GM18505 (cell line): ENCODE results near the gene CCNK.

Experiments used
- ATAC-seq: cut with Tn5 transposase; IDR thresholded peaks from one replicate; pipeline ENCODE4 v1.9.1; 2021; ENCODE audit not compliant: unreplicated experiment
- POLR2A ChIP-seq: IDR thresholded peaks from 4 replicates; pipeline ENCODE4 v1.6.1; 2011; ENCODE audit warnings: borderline replicate concordance; ENCODE audit not compliant: insufficient read depth, insufficient read length; ENCODE audit errors: extremely low read depth

Gene CCNK

DNA sequence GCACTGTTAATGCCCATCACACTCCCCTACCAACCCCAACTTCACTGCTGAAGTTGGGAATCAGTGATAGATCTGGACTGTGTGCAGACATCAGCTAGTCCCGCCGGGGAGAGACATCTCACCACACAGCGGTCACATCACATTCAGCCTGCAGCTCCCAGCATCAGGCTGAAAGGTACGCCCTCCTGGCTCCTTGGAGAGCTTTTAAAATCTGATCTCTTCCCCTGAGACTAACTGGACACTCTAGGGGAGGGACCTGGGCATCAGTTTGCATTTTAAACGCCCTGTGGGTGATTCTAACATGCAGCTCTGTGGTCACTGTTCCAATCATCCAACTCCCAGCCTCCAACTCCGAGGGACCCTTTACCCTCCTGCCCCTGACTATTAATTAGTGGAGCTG, 64.4 kb downstream of the CCNK start:
- ATAC-seq: no peak

DNA sequence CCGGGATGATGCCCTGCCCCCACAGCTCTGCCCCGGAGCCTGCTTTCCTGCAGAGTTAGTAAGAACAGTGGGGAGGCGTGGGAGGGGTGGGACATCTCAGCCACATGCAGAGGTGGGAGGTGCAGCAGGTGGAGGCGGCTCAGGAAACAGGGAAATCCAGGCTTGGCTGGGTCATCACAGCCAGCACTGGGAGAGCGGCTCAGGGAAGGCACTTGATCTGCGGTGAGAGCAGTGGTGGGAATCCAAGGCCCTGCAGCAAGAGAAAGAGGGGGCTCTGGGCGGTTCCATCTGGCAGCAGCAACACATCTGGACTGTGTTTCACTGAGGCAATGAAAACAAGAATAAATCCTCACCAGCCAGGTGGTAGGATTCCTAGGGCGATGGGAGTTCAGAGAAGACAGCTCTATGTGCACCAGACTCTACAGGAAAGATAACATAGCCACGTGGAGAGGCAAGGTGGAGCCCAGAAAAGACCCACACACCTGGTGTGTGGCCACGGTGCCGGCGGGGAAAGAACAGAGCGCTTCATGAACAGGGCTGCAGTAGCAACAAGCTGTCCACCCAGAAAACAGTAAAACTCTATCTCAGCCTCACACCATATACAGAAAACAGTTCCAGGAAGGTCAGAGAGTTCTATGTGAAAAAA, 65.1 kb downstream of the CCNK start:
- no peak for TF ChIP-seq POLR2A
- no peak for ATAC-seq

More for the DNA sequence above, 64.4 kb downstream of the CCNK start:
- no peak for TF ChIP-seq POLR2A

DNA sequence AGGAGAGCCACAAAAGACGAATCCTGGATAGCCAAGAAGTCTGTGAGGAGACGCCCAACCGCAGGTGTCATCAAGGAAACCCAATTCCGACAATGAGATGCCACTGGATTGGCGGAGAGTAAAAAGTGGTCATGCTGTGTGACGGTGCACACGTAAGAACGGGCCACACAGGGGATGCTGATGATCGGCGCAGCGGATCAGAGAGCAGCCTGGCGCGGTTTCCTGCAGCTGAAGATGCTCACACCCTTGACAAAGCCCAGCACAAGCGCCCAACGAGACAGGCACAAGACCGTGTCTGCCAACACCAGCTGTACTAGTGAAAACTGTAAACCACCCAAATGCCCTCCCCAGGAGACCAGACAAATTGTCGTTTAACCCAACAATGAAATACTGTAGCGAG, 67.0 kb downstream of the CCNK start:
- no peak for TF ChIP-seq POLR2A
- no peak for ATAC-seq

DNA sequence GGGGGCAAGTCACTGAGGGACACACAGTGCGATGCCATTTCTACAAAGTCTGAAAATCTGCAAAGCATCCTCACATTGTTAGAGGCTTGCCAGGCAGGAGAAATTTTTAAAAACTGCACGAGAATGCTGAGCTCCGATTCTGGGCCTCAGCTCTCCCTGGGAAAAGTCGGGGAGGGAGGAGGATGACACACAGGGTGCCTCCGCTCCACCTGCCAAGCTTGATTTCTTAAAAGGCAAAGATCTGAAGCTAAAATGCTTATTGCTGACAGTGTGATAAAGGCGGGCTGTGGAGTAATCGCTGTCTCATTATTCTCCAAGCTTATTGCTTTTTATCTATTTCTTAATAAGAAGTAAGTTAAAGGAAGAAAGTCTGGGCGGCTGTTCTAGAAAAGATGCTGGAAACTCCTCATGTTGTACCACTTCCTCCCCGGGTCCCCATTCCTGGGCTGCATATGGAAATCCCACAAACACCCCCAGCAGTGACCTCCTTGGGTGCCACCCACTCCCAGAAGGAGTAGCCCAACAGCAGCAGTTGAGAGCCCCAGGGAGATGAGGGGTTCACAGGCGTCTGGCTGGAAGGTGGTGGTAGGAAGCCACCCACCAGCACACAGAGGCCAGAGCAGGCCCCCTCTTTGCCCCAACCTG, 67.8 kb downstream of the CCNK start:
- ATAC-seq: no peak
- no peak for TF ChIP-seq POLR2A

DNA sequence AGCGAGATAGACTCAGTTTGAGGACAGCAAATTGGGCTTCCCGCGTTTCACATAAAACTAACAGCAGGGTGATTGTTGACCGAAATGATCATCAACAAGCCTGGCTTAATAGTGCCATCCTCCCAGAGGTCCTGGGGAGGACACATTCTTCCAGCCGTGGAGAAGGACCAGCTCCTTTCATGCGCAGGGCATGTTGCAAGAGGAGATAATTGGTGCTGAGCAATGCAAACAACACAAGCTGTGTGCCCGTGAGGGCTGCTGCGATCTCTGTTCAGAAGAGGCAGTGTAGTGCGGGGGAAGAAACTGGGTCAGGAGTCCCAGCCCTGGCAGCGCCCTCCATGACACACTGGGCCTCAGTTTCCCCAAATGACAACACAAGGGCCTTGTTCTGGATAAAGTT, 68.5 kb downstream of the CCNK start:
- ATAC-seq: no peak
- TF ChIP-seq POLR2A: no peak

DNA sequence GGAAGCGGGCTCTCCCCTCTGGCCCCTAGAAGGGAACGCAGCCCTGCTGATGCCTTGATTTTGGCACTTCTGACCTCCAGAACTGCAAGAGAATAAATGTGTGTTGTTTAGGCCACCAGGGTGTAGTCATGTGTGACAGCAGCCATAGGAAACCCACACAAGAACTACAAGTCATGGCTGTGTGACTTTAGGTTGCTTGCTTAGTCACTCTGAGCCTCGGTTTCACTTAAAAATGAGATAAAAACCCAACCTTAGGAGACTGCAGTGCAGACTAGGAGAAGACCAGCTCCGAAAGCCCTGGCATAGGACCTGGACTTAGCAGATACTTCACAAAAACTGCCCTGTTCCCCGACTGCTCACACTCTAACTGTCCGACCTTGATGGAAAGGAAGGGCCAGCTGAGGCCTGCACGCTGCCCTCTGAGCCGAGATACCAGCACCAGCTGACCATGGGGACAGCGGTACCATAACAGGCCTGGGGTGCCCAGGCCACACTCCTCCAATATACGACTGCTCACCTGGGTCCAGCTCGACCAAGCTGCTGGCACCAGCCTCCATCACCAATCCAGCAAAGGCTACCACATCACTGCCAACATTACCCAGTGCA, 69.3 kb downstream of the CCNK start:
- ATAC-seq: no peak
- TF ChIP-seq POLR2A: no peak

DNA sequence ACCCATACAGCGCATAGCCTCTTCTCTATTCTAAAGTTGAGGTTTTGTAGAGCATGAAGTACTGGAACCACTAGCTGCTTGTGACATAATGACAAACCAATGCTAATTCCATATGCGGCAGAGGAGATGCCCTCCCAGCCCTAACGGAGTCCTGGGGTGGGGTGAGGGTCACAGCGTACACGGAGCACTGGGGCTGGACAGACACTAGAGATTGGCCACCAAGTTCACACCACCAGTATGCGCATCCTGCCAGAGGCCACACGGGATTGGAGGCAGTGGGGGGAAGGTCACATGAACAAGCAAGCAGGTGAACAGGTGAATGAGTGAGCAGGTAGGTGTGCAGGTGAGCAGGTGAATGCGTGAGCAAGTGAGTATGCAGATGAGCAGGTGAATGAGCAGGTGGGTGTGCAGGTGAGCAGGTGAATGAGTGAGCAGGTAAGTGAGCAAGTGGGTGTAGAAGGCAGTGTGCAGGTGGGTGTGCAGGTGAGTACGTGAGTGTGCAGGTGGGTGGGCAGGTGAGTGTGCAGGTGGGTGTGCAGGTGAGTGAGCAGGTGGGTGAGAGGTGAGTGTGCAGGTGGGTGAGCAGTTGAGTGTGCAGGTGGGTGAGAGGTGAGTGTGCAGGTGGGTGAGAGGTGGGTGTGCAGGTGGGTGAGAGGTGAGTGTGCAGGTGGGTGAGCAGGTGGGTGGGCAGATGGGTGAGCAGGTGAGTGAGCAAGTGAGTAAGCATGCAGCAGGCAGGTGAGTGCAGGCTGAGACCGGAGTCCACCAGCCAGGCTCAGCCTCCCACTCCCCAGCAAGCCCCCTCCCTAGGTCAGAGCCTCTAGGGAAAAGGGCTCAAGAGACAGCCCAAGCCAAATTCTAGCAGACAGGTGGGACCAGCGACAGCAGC, 70.1 kb downstream of the CCNK start:
- TF ChIP-seq POLR2A: no peak
- ATAC-seq: no peak

DNA sequence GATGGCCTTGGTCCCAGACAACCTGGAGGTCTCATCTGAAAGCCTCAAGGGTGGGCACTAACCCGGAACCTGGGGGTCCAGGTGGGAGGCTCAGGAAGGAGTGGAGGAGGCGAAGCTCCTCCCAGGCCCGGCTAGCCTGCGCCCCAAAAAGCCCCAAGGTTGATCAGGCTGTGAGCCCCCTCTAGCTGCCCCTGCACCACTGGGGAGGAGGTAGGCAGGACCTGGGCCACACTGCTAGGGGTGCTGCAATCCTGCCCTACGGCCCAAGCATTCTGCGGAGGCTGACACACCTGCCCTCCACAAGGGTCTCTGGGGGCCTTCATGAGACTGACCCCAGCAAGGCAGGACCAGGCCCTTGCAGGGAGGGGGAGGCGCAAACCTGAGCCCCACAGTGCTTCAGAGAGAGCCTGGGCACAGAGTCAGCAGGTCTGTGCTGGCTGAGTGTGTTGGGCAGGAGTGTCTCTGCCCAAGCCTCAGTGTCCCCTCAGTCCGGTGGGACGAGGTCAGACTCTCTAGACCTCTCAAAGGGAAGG, 70.9 kb downstream of the CCNK start:
- TF ChIP-seq POLR2A: no peak
- ATAC-seq: no peak

DNA sequence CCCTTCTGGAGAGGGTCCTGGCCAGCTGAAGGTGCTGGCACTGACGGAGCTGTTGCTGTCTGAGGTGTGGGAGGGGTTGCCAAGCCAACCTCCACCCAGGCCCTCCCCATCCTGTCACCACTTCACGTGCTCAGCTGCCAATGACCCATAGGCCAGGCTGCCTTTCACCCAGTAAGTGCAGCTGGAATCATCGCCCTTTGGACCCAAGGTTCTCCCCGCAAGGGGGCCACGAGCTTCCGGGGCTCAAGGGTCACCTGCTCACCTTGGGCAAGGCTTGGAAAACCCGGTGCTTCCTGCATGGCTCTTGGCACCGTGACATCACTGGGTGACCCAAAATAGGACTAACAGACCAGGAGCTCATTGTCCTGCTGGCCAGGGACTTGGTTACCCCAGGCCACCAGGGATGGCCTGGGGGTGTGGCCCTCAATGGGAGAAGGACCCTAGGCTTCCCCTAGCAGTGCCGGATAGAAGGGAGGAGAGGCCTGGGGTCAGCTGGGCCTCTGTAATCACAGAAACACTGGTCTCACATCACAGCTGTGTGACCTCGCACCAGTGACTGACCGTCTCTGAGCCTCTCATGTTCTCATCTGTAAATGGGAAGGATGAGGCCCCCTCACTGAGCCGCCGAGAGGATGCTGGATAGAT, 71.5 kb downstream of the CCNK start:
- no peak for ATAC-seq

DNA sequence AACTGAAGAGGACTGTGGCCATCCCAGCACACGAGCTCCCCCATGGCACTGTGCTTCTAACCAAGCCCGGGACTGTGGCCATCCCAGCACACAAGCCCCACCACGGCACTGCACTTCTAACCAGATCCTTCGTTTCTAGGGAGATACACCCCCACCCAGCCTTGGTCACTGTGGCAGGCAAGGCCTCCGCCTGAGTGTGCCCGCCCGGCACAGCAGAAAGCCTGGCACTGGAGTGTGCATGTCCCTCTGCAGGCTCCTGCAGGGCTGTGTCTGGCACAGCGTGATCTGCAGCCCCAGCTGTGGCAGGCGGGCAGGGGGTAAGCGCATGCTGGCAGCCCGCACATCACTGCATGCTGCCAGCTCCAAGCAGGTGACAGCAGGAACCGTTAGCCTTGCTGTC, 73.0 kb downstream of the CCNK start:
- TF ChIP-seq POLR2A: no peak
- no peak for ATAC-seq

More for the DNA sequence above, 71.5 kb downstream of the CCNK start:
- TF ChIP-seq POLR2A: no peak

DNA sequence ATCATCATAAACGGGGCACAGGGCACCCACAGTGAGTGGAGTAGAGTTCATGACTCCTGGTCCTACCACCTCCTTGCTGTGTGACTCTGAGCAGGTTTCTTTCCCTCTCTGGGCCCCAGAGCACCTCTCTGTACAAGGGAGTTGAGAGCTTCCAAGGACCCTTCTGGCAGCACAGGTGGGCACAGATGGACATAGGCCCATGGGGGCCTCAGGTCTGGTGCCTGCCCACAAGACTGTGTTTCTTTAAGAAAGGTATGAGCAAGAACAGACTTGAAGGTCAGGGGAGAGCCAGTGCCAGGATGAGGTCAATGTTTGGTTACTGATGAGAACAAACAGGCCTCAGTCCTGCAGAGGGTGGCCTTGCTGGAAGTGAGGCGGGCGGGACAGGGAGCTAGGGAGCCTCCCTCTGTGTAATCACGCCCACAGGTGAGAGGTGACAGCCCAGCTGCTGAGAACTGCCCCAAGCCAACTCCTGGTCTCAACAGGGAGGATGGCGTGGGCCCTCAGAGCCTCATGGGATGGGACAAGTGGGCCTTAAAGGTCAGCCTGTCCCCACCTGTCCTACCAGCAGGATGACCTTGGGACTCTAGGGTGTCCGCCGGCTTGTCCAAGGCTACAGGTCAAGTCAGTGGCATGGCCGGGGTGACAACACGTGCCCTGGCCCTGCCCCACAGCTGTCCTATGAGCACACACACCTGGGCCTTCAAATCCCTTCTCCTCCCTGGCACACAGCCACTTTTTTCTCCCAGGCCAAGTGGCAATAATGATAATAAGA, 73.7 kb downstream of the CCNK start:
- no peak for ATAC-seq
- TF ChIP-seq POLR2A: no peak

DNA sequence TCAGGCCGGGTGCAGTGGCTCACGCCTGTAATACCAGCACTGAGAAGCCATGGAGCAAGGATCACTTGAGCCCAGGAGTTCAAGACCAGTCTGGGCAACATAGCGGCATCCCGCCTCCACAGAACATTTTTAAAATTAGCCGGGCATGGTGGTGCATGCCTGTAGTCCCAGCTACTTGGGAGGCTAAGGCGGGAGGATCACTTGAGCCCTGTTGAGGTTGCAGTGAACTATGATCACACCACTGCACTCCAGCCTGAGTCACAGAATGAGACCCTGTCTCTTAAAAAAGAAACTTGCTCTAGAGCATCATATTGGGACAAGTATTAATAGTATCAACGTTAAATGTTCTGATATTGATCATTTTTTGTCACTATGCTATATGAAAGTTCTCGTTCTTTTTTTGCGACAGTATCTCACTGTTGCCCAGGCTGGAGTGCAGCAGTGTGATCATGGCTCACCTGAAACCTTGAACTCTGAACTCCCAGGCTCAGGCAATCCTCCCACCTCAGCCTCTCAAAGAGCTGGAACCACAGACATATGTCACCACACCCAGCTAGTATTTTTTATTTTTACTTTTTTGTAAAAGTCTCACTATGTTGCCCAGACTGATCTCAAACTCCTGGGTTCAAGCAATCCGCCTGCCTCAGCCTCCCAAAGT, 75.1 kb downstream of the CCNK start:
- ATAC-seq: no peak
- TF ChIP-seq POLR2A: no peak

DNA sequence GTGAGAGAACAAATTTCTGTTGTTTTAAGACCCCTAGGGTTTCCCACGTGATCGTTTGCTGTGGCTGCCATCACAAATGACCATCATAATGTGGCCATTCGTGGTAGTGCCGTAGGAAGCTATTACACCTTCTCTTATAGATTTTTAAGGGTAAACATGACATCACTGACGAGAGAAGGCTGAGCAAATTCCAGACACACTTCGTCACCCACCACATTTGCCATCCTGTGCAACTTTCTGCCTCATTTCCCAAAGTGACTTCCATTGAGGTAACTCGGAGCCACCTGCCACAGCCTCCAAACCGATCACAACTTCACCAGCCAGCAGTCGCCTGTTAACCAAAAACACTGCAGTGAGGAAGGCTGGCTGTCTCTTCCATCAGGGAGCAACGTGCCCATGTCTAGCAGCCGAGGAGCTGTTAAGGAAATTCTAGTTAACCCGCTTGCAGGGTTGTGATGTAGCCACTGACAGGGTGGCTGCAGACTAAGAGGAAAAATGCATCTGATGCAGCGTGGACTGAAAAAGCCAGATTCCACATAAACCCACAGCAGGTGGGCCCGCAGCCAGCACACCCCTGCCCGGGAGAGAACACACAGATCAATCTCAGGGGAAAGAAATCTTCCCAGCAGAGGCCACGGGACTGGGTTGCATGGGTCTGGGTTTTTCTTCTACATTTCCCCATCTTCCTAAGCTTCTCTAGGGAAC, 78.2 kb downstream of the CCNK start:
- no peak for TF ChIP-seq POLR2A

More for the DNA sequence above, 78.2 kb downstream of the CCNK start:
- no peak for ATAC-seq
